Gastrocnemius medialis (tissue), 4 donors: Measurements from ENCODE around the gene RRBP1. TPM values are rescaled to one million over a fixed set of nuclear protein-coding genes. Genes with fewer than 3 reads are reported as not detected.

ENCODE experiments used
- ATAC-seq, 2 donors: fragments of 150-250 bp; one replicate each; pipeline ENCODE4 v1.9.1; 2016
- DNase-seq, 2 donors: peaks; one replicate each; pipeline ENCODE4 v3.0.0-alpha.2; 2019
- H3K27ac ChIP-seq, 4 donors: fragments of 200-600 bp; sonication (generic); 1 replicate in 1 of 4; 2 replicates in 3 of 4; pipeline ENCODE4 v1.5.1; 2016 to 2018; ENCODE audit warnings: mild to moderate bottlenecking in 2 of 4, moderate library complexity in 1 of 4
- H3K27me3 ChIP-seq, 3 donors: fragments of 200-600 bp; sonication (generic) in 2 of 3; 1 replicate in 1 of 3; 2 replicates in 2 of 3; pipeline versions ENCODE4 v1.5.1 to v1.6.0; 2016 to 2019; ENCODE audit warnings: mild to moderate bottlenecking in 1 of 3, moderate library complexity in 1 of 3
- H3K36me3 ChIP-seq, 2 donors: fragments of 200-600 bp; sonication (generic) in 1 of 2; one replicate each; pipeline ENCODE4 v1.5.1; 2017 to 2018
- H3K4me1 ChIP-seq, 2 donors: fragments of 200-600 bp; sonication (generic) in 1 of 2; one replicate each; pipeline ENCODE4 v1.5.1; 2016 to 2017; ENCODE audit warnings: mild to moderate bottlenecking in 2 of 2
- H3K4me3 ChIP-seq, 4 donors: fragments of 200-600 bp; sonication (generic) in 3 of 4; 1 replicate in 1 of 4; 2 replicates in 3 of 4; pipeline ENCODE4 v1.5.1; 2016 to 2019; ENCODE audit warnings: mild to moderate bottlenecking in 2 of 4
- H3K9me3 ChIP-seq, 3 donors: fragments of 200-600 bp; sonication (generic) in 2 of 3; 1 replicate in 1 of 3; 2 replicates in 2 of 3; pipeline ENCODE4 v1.5.1; 2016 to 2019
- POLR2A ChIP-seq, 2 donors: fragments of 450-650 bp; IDR thresholded peaks; one replicate each; pipeline ENCODE4 v1.6.1; 2017; ENCODE audit warnings: antibody characterized with exemption in 2 of 2, mild to moderate bottlenecking in 2 of 2, moderate library complexity in 2 of 2
- in situ Hi-C, 4 donors: fragments of 200-750 bp; cut with MboI; loops; one replicate each; pipeline versions ENCODE4 v1.15.0 to v1.8.0; 2017; ENCODE audit warnings: low sequenced_read_pairs in 4 of 4
- intact Hi-C: fragments of 100-400 bp; cut with DNase I; formaldehyde crosslinking; loops from one replicate; pipeline ENCODE4 v1.15.1; 2023; ENCODE audit warnings: low total_unique reads
- total RNA-seq, 4 donors: library from RNA; depleted of rRNA; stranded (reverse); fragments of >200 nt; gene quantifications; one replicate each; pipeline versions ENCODE4 v1.1.0 to v1.2.3, GENCODE V29; 2016
- TF ChIP-seq, protein P1 (sequence below), 5 experiments: fragments of 450-650 bp in 3 of 5; fragments of 200-600 bp in 2 of 5; sonication (generic) in 2 of 5; IDR thresholded peaks in 4 of 5; conservative IDR thresholded peaks in 1 of 5; 1 replicate in 4 of 5; 2 replicates in 1 of 5; pipeline ENCODE4 v1.5.1; 2016 to 2019; ENCODE audit warnings: antibody characterized with exemption in 5 of 5, mild to moderate bottlenecking in 3 of 5, moderate library complexity in 3 of 5

Gene RRBP1
- total RNA-seq, 4 donors from 2014 or later = 14.1 to 22.7 (median 17.9) TPM

DNA sequence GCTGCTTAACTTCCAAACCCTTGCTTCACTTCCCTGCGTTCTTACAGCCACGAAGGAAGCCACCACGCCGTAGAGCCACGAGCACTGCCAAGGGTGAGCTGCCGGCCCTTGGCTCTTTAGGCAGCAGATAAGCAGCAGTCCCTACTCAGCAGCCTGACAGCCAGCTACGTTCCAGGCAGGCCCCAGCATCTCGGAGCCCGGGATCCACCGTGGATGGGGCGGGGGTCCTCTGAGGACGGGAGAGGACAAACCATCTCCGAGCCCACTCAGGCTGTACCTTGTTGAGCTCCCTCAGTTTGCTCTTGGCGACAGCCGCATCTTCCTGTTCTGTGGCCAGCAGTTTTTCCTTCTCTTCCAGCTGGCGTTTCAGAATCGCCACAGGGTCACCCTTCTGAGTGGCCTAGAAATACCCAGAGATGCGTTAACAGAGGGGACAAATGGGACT, 40.5 kb downstream of the RRBP1 start:
- no peaks in the 10 kb centered on the region for H3K9me3 ChIP-seq
- in situ Hi-C loops = no loop called here
- intact Hi-C loops = no loop called here
- peak overlapping the region in 2 of 4 donors; percentile 3 to 48 for H3K27ac ChIP-seq
- H3K36me3 ChIP-seq = no peaks in the 10 kb centered on the region
- no peak overlapping the region for H3K4me3 ChIP-seq
- no peak for TF ChIP-seq POLR2A (IDR thresholded peaks at IDR 0.05)
- TF ChIP-seq, protein P1, sequence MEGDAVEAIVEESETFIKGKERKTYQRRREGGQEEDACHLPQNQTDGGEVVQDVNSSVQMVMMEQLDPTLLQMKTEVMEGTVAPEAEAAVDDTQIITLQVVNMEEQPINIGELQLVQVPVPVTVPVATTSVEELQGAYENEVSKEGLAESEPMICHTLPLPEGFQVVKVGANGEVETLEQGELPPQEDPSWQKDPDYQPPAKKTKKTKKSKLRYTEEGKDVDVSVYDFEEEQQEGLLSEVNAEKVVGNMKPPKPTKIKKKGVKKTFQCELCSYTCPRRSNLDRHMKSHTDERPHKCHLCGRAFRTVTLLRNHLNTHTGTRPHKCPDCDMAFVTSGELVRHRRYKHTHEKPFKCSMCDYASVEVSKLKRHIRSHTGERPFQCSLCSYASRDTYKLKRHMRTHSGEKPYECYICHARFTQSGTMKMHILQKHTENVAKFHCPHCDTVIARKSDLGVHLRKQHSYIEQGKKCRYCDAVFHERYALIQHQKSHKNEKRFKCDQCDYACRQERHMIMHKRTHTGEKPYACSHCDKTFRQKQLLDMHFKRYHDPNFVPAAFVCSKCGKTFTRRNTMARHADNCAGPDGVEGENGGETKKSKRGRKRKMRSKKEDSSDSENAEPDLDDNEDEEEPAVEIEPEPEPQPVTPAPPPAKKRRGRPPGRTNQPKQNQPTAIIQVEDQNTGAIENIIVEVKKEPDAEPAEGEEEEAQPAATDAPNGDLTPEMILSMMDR (IDR thresholded peaks at IDR 0.05 in 4 of 5, conservative IDR thresholded peaks at IDR 0.05 in 1 of 5) = no peak
- no peaks in the 10 kb centered on the region for H3K27me3 ChIP-seq
- DNase-seq (no peak), ATAC-seq (no peak)
- H3K4me1 ChIP-seq = peaks cover 35 to 52% of the 10 kb centered on the region in 2 donors

DNA sequence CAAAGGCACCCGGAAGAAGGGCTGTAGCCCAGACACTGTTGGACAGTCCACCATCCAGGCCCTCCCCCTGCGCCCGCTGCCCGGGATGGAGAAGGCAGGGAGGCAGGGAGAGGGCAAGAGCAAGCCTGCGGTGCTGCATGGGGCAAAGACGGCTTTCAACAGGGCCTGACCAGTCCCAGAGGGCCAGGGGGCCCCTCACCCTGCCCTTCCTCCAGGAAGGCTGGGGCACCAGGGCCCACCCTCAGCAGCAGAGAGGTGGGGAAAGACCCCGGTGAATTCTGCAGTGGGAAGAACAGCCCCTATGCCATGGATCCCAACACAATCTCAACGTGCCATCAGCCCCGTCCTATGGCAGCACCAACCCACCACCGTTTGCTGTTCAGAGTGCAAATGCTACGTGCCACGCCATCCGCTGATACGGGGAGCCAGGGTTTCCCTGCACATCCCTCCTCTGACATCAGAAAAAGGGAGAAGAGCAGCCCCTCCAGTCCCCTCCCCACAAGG, 41.1 kb downstream of the RRBP1 start:
- H3K27me3 ChIP-seq = no peaks in the 10 kb centered on the region
- H3K4me1 ChIP-seq = peaks cover 36 to 46% of the 10 kb centered on the region in 2 donors
- DNase-seq (no peak), ATAC-seq (no peak)
- no peaks in the 10 kb centered on the region for H3K9me3 ChIP-seq
- TF ChIP-seq, protein P1 (IDR thresholded peaks at IDR 0.05 in 4 of 5, conservative IDR thresholded peaks at IDR 0.05 in 1 of 5) = no peak
- no peak for TF ChIP-seq POLR2A (IDR thresholded peaks at IDR 0.05)
- intact Hi-C loops (no loop called here), in situ Hi-C loops (no loop called here)
- H3K4me3 ChIP-seq = no peak overlapping the region
- no peak overlapping the region for H3K27ac ChIP-seq
- H3K36me3 ChIP-seq = peaks cover 0 to 4% of the 10 kb centered on the region in 2 donors

DNA sequence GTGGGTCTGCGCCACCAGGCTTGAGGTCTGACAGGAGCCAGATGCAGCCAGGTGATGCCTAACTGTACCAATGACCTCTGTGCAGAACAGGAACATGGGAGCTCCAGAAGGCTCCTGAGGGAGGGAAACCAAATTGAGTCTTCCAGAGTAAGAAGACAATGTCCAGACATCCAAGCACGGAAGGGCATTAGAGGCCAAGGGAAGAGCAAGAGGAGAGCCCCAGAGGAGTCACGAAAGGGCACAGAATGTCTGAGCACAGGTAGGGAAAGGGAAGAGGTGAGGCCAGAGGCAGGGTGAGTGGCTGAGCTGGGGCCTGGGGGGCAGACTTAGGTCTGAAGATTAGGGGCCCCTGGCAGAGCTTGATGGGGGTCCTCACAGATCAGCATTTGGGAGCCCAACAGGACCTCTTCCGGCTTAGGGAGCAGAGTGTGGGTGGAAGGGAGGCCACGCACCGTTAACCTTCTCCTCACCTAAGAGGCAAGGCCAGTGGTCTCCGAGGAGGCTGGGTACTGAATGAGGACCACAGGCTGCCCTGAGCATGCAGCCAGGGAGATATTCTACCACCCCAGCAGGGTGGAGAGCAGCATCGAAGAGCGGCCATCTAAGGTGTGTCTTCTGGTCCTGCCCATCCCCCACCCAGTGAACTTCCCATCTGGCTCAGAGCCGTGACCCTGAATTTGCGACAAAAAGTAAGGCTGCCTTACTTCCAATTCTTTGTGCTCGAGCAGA, 41.7 kb downstream of the RRBP1 start:
- Histone ChIP-seq H3K27ac (no peak overlapping the region), H3K27me3 (no peaks in the 10 kb centered on the region), H3K9me3 (no peaks in the 10 kb centered on the region), H3K4me1 (peaks cover 36 to 44% of the 10 kb centered on the region in 2 donors), H3K36me3 (peaks cover 0 to 10% of the 10 kb centered on the region in 2 donors), H3K4me3 (no peak overlapping the region)
- no peak for ATAC-seq
- no peak for TF ChIP-seq POLR2A (IDR thresholded peaks at IDR 0.05)
- TF ChIP-seq, protein P1 (IDR thresholded peaks at IDR 0.05 in 4 of 5, conservative IDR thresholded peaks at IDR 0.05 in 1 of 5) = no peak
- no peak for DNase-seq
- intact Hi-C loops = no loop called here
- in situ Hi-C loops = no loop called here

DNA sequence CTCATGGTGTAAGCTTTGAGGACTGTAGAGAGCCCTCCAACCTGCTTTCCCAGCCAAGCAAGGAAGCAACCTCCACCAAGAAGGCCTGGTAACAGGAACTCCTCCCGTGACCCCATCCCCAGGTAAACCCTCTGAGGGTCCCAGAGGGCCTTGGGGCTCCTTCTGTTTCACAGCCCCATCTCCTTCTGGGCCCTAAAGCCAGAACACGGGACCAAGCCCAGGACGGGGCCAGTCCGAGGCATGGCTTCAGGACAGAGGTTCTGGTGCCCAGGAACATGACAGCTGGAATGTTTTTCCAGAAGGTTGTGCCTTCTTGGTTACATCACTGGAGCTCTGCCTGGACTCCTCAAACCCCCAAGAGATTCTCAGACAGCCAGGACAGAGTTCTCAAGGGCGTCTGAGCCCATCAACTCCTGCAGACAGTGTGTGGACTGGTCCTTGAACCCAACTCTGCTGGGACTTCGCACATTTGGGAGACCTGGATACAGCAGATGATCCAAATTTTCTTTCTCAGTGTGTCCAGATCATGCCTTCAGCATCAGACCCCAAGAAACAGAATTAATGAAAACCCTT, 43.1 kb downstream of the RRBP1 start:
- Histone ChIP-seq H3K4me1 (peaks cover 34 to 36% of the 10 kb centered on the region in 2 donors), H3K4me3 (no peak overlapping the region), H3K36me3 (peaks cover 0 to 20% of the 10 kb centered on the region in 2 donors), H3K27ac (no peak overlapping the region), H3K27me3 (no peaks in the 10 kb centered on the region), H3K9me3 (no peaks in the 10 kb centered on the region)
- DNase-seq (no peak), ATAC-seq (no peak)
- in situ Hi-C loops (no loop called here), intact Hi-C loops (no loop called here)
- TF ChIP-seq, protein P1 (IDR thresholded peaks at IDR 0.05 in 4 of 5, conservative IDR thresholded peaks at IDR 0.05 in 1 of 5) = no peak
- TF ChIP-seq POLR2A (IDR thresholded peaks at IDR 0.05) = no peak
